ENCODE data around the gene GRM1.

The GRM1 gene

DNA sequence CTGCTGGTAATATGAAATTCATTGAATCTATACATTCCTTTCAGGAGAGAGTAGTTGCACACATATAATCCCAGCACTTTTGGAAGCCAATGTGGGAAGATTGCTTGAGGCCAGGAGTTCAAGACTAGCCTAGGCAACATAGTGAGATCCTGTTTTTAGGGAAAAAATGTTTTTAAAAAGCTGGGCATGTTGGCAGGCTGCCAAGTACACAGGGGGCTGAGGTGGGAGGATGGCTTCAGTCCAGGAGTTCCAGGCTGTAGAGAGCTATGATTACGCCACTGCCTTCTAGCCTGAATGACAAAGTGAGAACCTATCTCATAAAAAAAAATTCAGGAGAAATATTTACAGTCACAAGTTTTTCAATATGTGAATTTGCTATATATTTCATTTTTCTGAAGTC lies 71.9 kb downstream of the GRM1 start:
- DNase-seq (ENCODE audit: low read depth), result no peak

DNA sequence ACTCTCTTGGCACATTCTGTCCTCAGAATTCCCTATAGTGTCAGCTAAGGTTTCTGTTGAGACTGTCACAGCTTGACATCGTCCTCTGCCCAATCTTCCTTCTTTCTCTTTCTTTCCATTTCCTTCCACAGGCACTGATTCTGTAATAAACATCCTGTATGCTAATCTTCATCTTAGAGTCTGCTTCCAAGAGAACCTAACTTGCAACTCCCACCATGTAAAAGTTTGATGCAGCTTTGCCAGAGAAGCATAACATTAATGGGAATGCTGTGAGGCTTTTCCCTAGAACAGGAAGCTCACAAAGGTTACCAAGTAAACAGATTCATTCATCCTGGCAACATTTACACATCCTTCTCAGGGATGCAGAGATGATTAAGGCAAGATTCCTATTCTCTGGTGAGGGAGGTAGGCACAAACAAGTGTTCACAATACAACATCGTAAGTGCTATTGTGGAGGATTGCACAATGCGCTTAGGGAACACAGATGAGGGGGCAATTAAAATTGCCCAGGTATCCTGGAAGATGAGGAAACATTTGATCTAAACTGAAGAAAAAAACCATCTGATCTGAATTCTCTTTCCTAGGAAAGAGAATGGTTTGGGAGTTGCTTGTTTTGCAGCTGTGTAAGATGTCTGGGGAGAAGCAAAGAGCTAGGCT lies 74.7 kb downstream of the GRM1 start:
- no peak for DNase-seq (ENCODE audit: low read depth)

DNA sequence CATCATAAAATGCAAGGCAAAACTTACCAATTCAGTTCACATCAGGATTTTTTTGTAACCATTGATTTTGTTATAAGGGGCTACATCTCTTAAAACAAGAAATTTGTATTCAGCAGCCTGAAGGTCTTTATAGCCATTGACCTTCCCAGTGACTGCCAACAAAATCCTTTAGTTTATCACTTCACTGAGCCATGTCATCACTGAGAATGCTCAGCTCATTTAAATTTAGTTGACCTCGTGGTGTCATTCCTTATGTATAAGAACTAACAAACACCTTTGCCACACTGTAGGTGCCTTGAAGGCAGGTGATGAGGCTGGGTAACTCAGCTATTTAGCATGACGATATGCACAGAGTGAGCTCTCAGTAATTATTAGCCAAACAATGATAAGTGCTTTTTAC lies 77.7 kb downstream of the GRM1 start:
- DNase-seq (ENCODE audit: low read depth), result no peak

DNA sequence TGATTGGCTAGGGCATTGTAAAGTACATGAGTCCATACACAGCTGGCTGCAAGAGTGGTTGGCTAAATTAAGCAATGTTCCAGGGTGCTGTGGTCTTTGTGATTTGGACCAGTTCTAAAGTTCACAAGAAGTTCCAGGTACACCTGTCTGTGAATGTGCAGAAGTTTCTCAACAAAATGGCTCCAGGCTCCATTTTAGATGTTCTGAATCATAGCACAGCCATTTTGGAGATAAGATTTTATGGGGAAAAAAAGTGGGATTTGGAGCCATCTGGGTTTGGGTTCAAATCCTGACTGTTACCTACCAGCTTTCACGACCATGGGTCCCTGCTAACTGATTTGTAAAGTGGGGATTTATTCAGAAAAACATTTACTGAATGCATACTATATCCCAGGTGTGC lies 82.1 kb downstream of the GRM1 start:
- no peak for DNase-seq (ENCODE audit: low read depth)

DNA sequence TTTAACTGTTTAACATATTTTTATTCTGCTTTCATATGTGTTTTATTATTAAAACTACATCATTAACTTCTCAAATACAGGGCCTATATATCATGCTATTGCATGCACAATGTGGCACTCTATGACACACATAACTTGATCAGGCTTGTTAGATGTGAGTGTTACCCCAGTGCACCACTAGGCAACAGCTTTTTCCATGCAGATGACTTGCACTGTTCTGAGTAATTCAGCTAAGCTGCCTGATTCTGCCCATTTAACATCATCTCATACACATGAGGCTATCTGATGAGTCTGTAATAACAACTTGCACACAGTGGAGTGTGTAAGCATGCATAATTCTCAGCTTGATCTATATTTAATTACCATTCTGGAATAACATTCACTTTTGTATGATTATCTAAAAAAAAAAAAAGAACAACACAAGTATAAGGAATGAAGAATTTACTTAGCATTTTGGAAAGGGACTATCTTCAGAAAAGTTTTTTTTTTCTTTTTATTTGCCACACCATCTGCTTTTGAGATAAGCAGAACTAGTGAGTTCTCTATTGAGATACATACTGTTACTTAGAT lies 83.1 kb downstream of the GRM1 start:
- no peak for DNase-seq (ENCODE audit: low read depth)

DNA sequence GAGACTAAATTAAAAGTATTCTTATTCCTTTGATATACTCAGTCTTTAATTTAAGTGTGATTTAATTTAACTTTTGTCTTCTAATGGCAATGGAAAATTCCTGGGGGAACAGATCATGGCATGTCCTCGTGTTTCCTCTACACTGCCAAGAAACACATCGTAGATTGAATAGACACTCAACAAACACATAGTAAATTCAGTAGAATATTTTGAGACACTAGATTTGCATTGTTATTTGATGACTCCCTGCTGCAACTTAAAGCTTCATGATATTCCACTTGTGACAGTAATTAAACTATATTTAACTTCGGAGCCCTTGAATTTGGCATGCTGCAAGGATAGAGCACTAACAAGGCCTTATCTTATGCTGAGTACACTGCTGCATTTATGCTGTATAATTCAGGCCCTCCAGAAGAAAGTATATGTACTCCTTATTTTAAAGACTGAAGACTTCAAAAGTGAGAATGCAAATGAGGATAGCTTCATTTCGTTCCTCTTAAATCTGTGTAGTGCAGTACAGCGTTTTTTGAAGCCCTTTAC lies 84.3 kb downstream of the GRM1 start:
- no peak for DNase-seq (ENCODE audit: low read depth)

DNA sequence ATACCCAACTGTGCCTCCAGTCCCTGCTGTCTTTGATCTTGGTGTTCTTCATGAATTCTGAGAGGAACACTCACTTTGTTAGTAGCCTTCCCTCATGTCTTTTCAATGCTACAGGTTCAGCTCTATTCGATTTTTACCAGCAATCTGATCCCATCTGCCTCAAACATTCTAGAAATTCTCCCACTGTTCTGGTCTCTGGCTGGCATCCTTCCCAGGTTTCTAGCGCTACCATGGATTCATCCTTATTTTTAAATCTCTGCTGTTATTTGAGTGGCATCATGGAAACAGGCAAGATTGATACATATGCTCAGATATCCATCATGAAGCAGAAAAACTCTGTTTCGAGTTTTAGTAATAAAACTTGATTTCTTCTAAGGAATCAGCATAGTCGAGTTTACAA lies 94.8 kb downstream of the GRM1 start:
- no peak for DNase-seq (ENCODE audit: low read depth)

DNA sequence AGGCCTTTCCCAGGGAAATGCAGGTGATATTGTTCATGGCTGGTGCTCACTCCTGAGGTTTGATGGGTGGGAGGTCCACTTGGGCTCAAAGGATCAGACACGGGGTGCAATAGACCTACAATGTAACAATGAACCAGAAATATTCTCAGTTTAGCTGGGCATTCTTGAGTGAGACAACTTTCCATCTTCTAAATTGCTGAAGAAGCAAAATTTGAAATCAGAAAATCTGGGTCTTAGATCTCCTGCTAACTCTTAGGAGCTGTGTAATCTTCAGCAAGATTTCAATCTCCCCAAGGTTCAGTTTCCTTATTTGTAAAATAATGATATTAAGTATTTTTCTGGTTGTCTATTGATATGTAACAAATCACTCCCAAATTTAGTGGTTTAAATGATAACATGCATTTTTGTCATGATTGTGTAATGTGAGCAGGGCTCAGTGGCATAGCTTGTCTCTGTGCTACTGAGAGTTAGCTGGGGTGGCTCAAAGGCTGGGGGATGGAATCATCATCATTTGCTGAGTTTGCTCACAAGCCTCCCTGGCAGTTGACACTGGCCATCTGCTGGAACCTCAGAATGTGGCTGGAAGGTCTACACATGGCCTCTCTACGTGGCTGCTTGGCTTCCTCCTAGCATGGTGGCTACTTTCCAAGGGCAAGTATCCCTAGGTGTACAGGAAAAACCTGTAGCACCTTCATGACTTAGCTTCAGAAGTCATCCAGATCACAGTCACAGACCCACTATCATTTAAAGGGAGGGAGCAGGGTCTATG lies 98.8 kb downstream of the GRM1 start:
- DNase-seq (ENCODE audit: low read depth), result no peak

DNA sequence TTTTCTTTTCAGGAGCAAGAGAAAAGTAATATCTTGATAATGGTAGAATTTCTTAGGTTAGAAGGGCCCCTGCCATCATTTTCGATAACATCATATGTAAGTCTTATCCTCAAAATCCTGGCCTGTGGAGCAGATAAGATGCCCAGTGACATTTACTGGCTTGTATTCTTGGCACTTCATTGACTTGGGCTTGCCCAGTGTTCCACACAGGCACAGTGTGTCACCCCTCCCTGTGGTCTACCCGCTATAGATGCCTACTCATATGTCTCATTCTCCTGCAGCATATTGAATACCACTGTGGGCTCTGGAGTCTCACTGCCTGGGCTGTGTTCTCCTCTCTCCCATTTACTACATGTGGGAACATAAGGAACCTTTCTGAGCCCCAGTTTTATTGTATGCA lies 105.0 kb downstream of the GRM1 start:
- DNase-seq (ENCODE audit: low read depth), result no peak

DNA sequence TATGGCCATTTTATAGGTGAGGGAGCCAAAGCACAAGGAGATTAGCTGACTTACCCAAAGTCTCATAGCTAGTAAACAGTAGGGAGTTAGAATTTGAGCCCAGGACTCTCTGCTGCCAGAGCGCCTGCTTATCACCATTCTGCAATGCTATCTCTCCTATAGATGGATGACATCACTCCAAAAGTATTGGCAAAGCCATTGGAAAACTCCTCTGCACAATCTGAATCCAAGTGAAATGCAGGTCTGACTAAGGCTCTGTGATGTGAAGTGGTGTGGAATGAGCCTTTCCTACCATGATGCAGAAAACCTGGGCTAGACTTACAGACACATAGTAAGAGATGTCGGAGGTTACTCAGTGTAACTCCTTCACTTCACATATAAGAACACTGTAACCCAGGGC lies 106.3 kb downstream of the GRM1 start:
- DNase-seq (ENCODE audit: low read depth), result no peak

DNA sequence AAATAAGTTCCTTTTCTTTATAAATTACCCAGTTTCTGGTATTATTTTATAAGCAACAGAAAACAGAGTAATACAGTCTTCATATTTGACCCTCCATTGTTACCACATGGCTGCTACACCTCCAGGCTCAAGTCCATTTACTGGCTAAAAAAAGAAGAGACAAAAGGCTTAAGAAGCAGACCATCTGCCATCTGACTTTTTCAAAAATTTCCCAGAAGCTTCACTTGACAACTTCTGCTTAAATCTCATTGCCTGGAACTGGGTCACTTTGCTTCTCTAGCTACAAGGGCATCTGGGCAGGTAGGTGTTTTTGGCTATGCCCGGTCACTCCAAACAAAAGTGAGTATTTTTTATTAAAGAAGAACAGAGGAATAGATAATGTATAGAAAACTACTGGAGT lies 118.0 kb downstream of the GRM1 start:
- DNase-seq (ENCODE audit: low read depth), result no peak

DNA sequence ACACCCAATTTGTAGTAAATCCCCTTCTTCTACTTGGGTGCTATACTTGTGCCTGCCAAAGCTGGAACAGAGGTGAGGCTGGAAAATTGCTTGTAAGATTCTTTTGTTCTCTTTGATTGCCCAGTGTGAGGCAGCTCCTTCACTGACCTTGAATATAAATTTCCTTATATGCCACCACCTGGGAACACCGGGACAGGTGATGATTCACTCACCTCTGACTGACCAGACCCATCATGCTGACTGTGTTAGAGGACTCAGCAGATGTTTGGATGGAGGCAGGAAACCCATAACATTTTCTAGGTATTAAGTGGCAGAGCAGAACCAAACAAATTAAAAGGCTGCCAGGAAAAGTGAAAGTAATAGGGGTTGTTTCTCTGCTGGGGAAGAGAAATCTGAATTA lies 120.9 kb downstream of the GRM1 start:
- DNase-seq (ENCODE audit: low read depth), result no peak

DNA sequence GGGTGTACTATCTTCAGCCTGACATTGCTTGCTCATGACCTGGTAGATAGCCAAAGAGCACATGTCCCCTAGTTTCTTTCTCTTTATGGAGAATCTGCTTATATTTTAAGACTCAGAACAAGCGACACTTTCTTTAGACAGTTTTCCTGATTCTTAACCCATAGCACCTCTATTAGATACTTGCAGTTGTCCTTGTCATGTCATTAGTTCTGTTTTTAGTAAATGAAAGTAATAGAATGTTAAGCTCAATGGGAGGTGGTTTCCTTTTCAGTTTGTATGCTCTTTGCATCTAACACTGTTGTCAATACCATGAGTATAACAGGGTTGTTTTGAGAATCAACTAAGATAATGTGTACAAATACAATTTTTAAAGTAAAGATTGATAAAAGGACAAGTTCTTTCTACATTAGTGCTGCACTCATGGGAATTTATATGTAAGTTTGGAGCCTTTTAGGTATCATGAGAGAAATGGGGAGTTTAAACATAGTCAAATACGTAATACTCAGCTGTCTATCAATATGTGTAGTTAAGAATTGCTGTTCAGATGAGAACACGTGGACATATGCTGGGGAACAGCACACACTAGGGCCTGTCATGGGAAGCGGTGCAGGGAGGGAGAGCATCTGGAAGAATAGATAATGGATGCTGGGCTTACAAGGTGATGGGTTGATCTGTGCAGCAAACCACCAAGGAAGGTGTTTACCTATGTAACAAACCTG lies 124.3 kb downstream of the GRM1 start:
- DNase-seq (ENCODE audit: low read depth), result no peak

DNA sequence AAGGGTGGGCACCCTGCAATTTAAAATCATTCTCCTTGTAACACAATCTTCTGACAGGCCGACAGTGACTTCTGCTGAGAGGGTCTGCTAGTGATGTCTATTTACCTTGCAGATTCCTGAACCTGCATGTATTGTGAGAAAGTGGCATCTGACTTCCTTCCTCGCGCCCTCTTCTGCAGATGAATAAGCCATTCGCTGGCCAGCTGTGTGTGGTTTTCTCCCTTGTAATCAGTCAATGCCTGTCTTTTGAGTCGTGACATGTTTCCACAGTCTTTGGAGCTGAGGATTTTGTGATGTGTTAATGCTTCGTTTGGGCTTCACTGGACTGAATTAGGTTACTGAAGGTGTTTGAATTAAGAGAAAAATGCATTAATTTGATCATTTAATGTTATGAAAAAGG lies 125.3 kb downstream of the GRM1 start:
- DNase-seq (ENCODE audit: low read depth), result no peak

DNA sequence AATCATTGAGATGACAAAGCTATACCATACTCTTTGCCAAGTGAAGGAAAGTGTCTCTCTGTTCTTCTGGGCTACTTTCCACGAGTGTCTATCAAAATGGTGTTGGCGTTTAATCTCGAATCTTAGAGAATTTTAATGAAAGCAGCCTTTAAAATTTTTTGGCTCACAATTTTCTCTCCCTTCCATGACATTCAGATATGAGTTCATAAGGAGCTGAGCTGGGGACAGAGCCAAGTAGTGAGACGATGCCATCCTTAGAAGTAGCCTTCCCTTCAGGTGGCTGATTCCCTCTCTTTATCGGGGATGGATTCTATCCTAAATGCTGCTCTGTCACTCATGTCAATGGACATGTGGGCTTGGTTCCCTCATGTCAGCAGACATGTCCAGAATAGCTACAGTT lies 132.8 kb downstream of the GRM1 start:
- DNase-seq (ENCODE audit: low read depth), result no peak

DNA sequence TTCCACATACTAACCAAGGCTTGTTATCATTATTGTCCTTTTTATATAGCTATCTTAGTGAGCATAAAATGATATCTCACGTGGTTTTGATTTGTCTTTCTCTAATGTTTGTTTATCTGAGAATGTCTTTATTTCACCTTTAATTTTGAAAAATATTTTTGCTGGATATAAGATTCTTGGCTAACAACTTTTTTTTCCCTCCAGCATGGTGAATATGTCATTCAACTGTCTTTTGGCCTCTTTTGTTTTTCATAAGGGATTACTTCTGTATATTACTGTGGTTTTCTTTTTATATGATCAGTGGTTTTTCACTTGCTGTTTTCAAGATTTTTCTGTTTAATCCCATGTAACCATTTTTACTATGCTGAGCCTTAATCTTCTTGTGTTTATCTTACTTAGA lies 141.0 kb downstream of the GRM1 start:
- DNase-seq (ENCODE audit: low read depth), result no peak

DNA sequence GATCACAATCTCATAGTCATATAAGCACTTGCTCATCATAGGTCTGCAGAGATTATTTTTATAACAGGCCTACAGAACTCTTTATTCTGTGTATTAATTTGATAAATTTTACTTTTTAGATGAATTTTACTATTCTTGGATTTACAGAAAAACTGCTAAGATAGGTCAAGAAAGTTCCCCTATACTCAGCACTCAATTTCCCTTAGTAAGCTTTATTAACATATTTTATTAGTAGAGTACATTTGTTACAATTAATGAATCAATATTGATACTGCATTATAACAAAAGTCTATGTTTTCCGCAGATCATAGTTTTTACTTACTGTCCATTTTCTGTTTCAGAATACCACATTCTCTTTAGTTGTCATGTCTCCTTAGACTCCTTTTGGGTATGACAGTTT lies 148.9 kb downstream of the GRM1 start:
- DNase-seq (ENCODE audit: low read depth), result no peak

DNA sequence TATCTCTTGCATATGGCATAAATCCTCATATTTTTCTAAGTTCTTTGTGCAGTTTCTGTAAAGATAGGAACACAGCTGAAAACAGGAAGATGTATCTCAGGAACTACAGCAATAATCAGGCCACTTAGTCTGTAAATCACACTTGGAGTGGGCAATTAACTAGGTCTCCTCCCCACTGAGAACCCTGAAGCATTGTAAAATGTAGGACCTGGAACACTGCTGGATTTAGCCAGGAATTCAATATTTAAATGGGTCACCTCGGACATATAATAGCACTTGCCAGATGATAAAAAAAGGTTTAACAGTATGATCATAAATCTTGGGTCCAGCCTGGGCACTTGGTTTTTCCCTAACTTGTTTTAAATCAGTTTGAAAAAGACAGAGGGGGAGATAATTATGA lies 155.0 kb downstream of the GRM1 start:
- DNase-seq (ENCODE audit: low read depth), result no peak

DNA sequence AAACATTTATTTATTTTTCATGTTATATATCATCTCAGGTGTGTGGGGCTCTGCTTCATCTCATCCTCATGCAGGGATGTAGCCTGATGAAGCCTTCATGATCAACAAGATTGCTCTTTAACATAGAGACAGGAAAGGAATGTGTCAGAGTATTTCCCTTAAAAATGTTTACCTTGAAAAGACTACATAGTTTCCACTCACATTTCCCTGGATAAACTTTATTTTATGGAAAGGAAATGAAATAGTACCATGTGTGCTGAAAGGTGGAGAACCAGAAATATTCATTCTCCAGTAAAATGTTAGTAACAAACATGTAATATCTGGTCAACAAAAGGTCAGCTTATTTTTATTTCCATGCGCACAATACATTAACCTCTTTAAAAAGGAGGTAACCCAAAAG lies 155.8 kb downstream of the GRM1 start:
- no peak for DNase-seq (ENCODE audit: low read depth)

DNA sequence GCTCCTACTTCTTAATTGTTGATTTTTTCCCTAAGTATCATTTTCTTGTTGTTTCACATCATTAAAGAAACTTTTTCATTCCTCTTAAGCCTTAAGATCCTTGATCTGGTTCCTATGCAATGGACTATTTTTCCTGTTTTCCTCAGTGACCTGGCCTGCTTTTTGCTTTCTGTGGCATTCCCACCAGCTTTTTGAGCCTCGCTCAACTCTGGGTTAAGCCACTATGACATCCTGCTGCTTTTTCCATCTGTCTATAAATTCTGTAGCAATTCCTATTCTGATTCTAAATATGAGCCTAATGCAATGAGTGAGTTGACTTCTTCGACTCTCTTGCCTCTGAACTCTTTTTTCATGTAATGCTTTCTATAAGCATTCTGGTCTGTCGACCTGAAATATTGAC lies 160.3 kb downstream of the GRM1 start:
- DNase-seq (ENCODE audit: low read depth), result no peak

DNA sequence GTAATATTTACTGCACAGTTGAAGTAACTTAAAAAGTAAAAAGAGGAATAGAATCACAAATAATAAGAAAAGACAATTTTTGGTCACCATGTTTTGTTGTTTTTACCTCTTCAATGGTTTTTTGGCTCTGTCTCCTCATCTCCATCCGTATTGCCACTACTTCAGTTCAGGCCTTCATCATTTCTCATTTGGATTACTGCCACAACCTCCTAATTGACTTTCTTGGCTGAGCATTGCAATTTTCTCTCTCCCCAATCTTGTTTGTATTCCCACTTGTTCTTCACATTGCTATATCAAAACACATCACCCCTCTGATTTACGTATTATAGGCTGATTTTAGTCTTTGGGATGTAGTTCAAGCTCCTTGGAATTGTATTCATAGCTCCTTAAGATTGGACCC lies 161.7 kb downstream of the GRM1 start:
- no peak for DNase-seq (ENCODE audit: low read depth)

DNA sequence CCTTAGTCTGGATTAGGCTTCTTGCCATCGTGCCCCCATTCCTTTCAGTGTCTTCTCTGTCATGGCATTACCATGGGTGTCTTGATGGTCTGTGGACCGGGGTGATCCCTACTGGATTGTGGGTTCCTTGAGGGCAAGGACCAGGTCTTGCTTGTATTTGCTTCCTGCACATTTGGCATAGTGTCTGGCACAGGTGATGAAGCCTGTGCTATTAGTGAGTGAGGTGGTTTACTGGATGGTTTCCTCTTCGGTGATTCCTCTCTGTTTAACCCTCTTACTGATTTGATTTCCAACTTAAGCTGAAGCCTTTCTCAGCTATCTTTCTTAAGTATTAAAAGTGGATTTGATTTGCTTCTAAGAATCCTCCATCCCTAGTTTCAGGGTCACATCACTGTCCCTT lies 162.3 kb downstream of the GRM1 start:
- DNase-seq (ENCODE audit: low read depth), result no peak

DNA sequence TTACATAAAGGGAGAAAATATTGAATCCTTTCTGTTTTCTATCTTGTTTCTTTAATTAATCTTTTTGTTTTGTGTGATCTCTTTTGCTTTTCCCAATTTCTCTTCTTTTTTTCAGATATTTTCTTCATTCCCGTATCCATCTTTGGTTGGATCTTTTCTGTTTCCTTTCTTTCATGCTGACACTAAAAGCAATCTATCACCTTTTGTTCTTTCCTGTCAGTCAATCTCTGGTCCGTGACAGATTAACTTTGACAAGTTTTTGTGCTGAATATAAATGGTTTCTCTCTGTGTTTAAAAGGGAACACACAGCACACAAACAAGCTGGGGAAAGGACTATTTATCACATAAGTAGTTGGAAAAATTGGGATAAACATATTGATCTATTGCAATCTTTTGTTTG lies 162.8 kb downstream of the GRM1 start:
- no peak for DNase-seq (ENCODE audit: low read depth)
